Type B pancreatic cell (in vitro differentiated cells): ENCODE measurements around the gene MT1A. TPM values are rescaled to one million over a fixed set of nuclear protein-coding genes. Genes with fewer than 3 reads are reported as not detected.
A peak's percentile ranks its signal among the peaks of the same experiment; 100 is the strongest.

Experiments
- DNase-seq: peaks from one replicate; pipeline ENCODE4 v3.0.0; 2021; ENCODE audit warnings: mixed read lengths; ENCODE audit not compliant: unreplicated experiment; ENCODE audit errors: extremely low spot score
- H3K27ac Mint-ChIP-seq: 2 replicates; pipeline ENCODE4 v1.8.0; 2021; ENCODE audit warnings: mild to moderate bottlenecking, mixed read lengths
- H3K27me3 Mint-ChIP-seq: 2 replicates; pipeline ENCODE4 v1.8.0; 2021; ENCODE audit warnings: mixed read lengths
- H3K36me3 Mint-ChIP-seq: 2 replicates; pipeline ENCODE4 v1.8.0; 2021; ENCODE audit warnings: mixed read lengths
- H3K4me1 Mint-ChIP-seq: one replicate; pipeline ENCODE4 v1.8.0; 2021; ENCODE audit warnings: mixed read lengths; ENCODE audit not compliant: unreplicated experiment
- H3K4me3 Mint-ChIP-seq: 2 replicates; pipeline ENCODE4 v1.8.0; 2021; ENCODE audit warnings: mild to moderate bottlenecking, mixed read lengths
- H3K9me3 Mint-ChIP-seq: 2 replicates; pipeline ENCODE4 v1.8.0; 2021; ENCODE audit warnings: mixed read lengths
- total RNA-seq: library from RNA; stranded (reverse); gene quantifications from 2 replicates; pipeline ENCODE4 v1.2.1, GENCODE V29; 2021; ENCODE audit warnings: low replicate concordance
- TF ChIP-seq, protein P1 (sequence below): fragments of 200-600 bp; sonication (generic); conservative IDR thresholded peaks from 2 replicates; pipeline ENCODE4 v1.5.0; 2021; ENCODE audit warnings: antibody characterized with exemption, mild to moderate bottlenecking

The MT1A gene
- total RNA-seq, 1 donor from 2014 or later: not detected

GRCh38 chr16:56607675-56608042, 30.8 kb upstream of the MT1A start:
- Mint-ChIP-seq H3K27ac (peak overlapping the region; percentile 49), H3K4me3 (peak overlapping the region; percentile 62), H3K36me3 (no peaks in the 10 kb centered on the region), H3K4me1 (peaks cover 40% of the 10 kb centered on the region), H3K9me3 (no peaks in the 10 kb centered on the region), H3K27me3 (peaks cover 39% of the 10 kb centered on the region)
- DNase-seq: no peak
- TF ChIP-seq, protein P1, sequence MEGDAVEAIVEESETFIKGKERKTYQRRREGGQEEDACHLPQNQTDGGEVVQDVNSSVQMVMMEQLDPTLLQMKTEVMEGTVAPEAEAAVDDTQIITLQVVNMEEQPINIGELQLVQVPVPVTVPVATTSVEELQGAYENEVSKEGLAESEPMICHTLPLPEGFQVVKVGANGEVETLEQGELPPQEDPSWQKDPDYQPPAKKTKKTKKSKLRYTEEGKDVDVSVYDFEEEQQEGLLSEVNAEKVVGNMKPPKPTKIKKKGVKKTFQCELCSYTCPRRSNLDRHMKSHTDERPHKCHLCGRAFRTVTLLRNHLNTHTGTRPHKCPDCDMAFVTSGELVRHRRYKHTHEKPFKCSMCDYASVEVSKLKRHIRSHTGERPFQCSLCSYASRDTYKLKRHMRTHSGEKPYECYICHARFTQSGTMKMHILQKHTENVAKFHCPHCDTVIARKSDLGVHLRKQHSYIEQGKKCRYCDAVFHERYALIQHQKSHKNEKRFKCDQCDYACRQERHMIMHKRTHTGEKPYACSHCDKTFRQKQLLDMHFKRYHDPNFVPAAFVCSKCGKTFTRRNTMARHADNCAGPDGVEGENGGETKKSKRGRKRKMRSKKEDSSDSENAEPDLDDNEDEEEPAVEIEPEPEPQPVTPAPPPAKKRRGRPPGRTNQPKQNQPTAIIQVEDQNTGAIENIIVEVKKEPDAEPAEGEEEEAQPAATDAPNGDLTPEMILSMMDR: no peak

GRCh38 chr16:56608043-56608875, 30.2 kb upstream of the MT1A start, which contains the start of gene MT2A:
MT2A (plus strand) TSS chr16:56608584; CDS start chr16:56608656, 72 bp downstream.
- Mint-ChIP-seq H3K27me3 (peaks cover 40% of the 10 kb centered on the region), H3K27ac (peak within 1 kb of the TSS; percentile 62)
- TF ChIP-seq, protein P1: no peak

GRCh38 chr16:56608876-56609462, 29.5 kb upstream of the MT1A start:
- Mint-ChIP-seq H3K27ac (peak overlapping the region; percentile 62), H3K9me3 (no peaks in the 10 kb centered on the region), H3K4me3 (peak overlapping the region; percentile 86), H3K27me3 (peaks cover 42% of the 10 kb centered on the region), H3K36me3 (no peaks in the 10 kb centered on the region), H3K4me1 (peaks cover 40% of the 10 kb centered on the region)
- no peak for DNase-seq
- TF ChIP-seq, protein P1: no peak

More at GRCh38 chr16:56608043-56608875, 30.2 kb upstream of the MT1A start, which contains the start of gene MT2A:
- Mint-ChIP-seq H3K36me3 (no peaks in the 10 kb centered on the region), H3K9me3 (no peaks in the 10 kb centered on the region), H3K4me3 (peak within 1 kb of the TSS; percentile 86), H3K4me1 (peaks cover 40% of the 10 kb centered on the region)
- peak; percentile 84 for DNase-seq

GRCh38 chr16:56609463-56609921, 29.0 kb upstream of the MT1A start:
- Mint-ChIP-seq H3K27ac (peak overlapping the region; percentile 62), H3K36me3 (no peaks in the 10 kb centered on the region), H3K9me3 (no peaks in the 10 kb centered on the region), H3K27me3 (peaks cover 47% of the 10 kb centered on the region), H3K4me3 (peak overlapping the region; percentile 86), H3K4me1 (peaks cover 40% of the 10 kb centered on the region)
- TF ChIP-seq, protein P1: peak; percentile 29
- DNase-seq: no peak

DNA sequence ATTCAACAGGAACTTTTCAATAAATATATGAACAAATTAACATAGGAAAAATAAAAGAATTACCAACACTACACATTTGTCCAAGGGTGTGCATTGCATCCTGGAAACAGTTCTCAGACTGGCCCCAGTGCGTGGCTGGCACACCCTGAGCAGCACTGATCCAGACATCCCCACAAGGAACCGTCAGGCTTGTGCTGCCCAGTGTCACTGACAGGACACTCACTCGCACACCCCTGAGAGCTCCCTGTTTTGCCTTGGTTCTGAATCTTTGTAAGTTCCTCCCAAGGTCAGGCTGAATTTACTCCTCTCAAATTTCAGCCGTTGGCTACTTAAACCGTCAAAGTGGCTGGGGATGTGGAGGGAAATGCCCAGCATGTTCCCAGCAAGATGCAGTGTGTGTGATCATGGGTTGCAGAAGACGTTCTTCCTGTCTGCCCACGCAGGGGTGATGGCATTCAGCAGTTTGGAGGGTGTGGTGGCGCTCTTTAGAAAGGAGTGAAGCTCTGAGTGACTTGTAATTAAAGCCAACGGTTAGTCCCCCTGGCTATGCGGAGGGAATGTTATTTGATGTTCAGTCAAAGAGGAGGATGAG, 28.4 kb upstream of the MT1A start:
- Mint-ChIP-seq H3K27ac (peak overlapping the region; percentile 77), H3K9me3 (no peaks in the 10 kb centered on the region), H3K4me1 (peaks cover 40% of the 10 kb centered on the region), H3K4me3 (peak overlapping the region; percentile 64), H3K27me3 (peaks cover 53% of the 10 kb centered on the region), H3K36me3 (no peaks in the 10 kb centered on the region)
- TF ChIP-seq, protein P1: no peak
- no peak for DNase-seq
